H9 (cell line): ENCODE data around the gene DIAPH3. TPM values are rescaled to one million over a fixed set of nuclear protein-coding genes. Genes with fewer than 3 reads are reported as not detected.

Source experiments
- DNase-seq: peaks from one replicate; pipeline ENCODE4 v3.0.0-alpha.2; 2017
- H2AFZ ChIP-seq: one replicate; pipeline ENCODE4 v1.6.1; 2013; ENCODE audit warnings: mild to moderate bottlenecking, low read length, control low read depth, moderate library complexity
- H2AK5ac ChIP-seq: 2 replicates; pipeline ENCODE4 v1.6.1; 2013; ENCODE audit warnings: low read length, control low read depth, mixed read lengths; ENCODE audit not compliant: insufficient read length
- H2BK120ac ChIP-seq: one replicate; pipeline ENCODE4 v1.6.1; 2013; ENCODE audit warnings: low read depth, mild to moderate bottlenecking, low read length, control low read depth, inconsistent platforms; ENCODE audit not compliant: poor library complexity, severe bottlenecking
- H2BK12ac ChIP-seq: 2 replicates; pipeline ENCODE4 v1.6.1; 2013; ENCODE audit warnings: low read length, control low read depth, mixed read lengths, low read depth; ENCODE audit not compliant: insufficient read length
- H2BK15ac ChIP-seq: 2 replicates; pipeline ENCODE4 v1.6.1; 2013; ENCODE audit warnings: low read depth, low read length, control low read depth
- H2BK20ac ChIP-seq: one replicate; pipeline ENCODE4 v1.6.1; 2013; ENCODE audit warnings: low read depth, mild to moderate bottlenecking, low read length, control low read depth, inconsistent platforms; ENCODE audit not compliant: poor library complexity, severe bottlenecking
- H2BK5ac ChIP-seq: 2 replicates; pipeline ENCODE4 v1.6.1; 2013; ENCODE audit warnings: low read length, control low read depth, mixed read lengths; ENCODE audit not compliant: insufficient read length
- H3K14ac ChIP-seq: 2 replicates; pipeline ENCODE4 v1.6.1; 2013; ENCODE audit warnings: low read length, control low read depth; ENCODE audit not compliant: insufficient read depth
- H3K18ac ChIP-seq: 2 replicates; pipeline ENCODE4 v1.6.1; 2013; ENCODE audit warnings: low read depth, mild to moderate bottlenecking, mixed read lengths, low read length, control low read depth; ENCODE audit not compliant: insufficient read length
- H3K23ac ChIP-seq: 2 replicates; pipeline ENCODE4 v1.6.1; 2013; ENCODE audit warnings: low read length, control low read depth, mixed read lengths, low read depth; ENCODE audit not compliant: insufficient read length
- H3K23me2 ChIP-seq: 2 replicates; pipeline ENCODE4 v1.6.1; 2013; ENCODE audit warnings: low read depth, mild to moderate bottlenecking, mixed read lengths, low read length, control low read depth; ENCODE audit not compliant: insufficient read length, poor library complexity, severe bottlenecking
- H3K27ac ChIP-seq: 2 replicates; pipeline ENCODE4 v1.5.1; 2013; ENCODE audit warnings: low read length, control low read depth, mixed read lengths, low read depth; ENCODE audit not compliant: insufficient read length
- H3K27me3 ChIP-seq: 2 replicates; pipeline ENCODE4 v1.6.1; 2013; ENCODE audit warnings: low read length, control low read depth, inconsistent platforms; ENCODE audit not compliant: insufficient read depth
- H3K4ac ChIP-seq: 2 replicates; pipeline ENCODE4 v1.6.1; 2013; ENCODE audit warnings: low read depth, mild to moderate bottlenecking, control low read depth, inconsistent platforms, low read length, moderate library complexity
- H3K4me1 ChIP-seq: 2 replicates; pipeline ENCODE4 v1.6.1; 2013; ENCODE audit warnings: low read length, control low read depth, inconsistent platforms; ENCODE audit not compliant: insufficient read depth
- H3K4me2 ChIP-seq: 2 replicates; pipeline ENCODE4 v1.6.1; 2013; ENCODE audit warnings: low read length, control low read depth, mixed read lengths; ENCODE audit not compliant: insufficient read length, insufficient read depth
- H3K56ac ChIP-seq: 2 replicates; pipeline ENCODE4 v1.6.1; 2013; ENCODE audit warnings: low read depth, mild to moderate bottlenecking, mixed read lengths, low read length, control low read depth; ENCODE audit not compliant: insufficient read length
- H3K79me1 ChIP-seq: 2 replicates; pipeline ENCODE4 v1.6.1; 2013; ENCODE audit warnings: low read depth, mild to moderate bottlenecking, moderate library complexity, low read length, control low read depth, inconsistent platforms; ENCODE audit not compliant: insufficient read depth, poor library complexity, severe bottlenecking
- H3K79me2 ChIP-seq: 2 replicates; pipeline ENCODE4 v1.6.1; 2013; ENCODE audit warnings: low read length, control low read depth, inconsistent platforms; ENCODE audit not compliant: insufficient read depth
- H3K9ac ChIP-seq: 2 replicates; pipeline ENCODE4 v1.6.1; 2013; ENCODE audit warnings: low read length, control low read depth, mixed read lengths; ENCODE audit not compliant: insufficient read length; ENCODE audit errors: extremely low read depth
- H3K9me3 ChIP-seq: one replicate; pipeline ENCODE4 v1.6.1; 2013; ENCODE audit warnings: low read depth, low read length, inconsistent platforms; ENCODE audit not compliant: control insufficient read depth
- H3T11ph ChIP-seq: one replicate; pipeline ENCODE4 v1.6.1; 2013; ENCODE audit warnings: mild to moderate bottlenecking, low read length, control low read depth, inconsistent platforms
- H4K20me1 ChIP-seq: one replicate; pipeline ENCODE4 v1.6.1; 2013; ENCODE audit not compliant: control insufficient read depth, insufficient read length, insufficient read depth
- H4K5ac ChIP-seq: 2 replicates; pipeline ENCODE4 v1.6.1; 2013; ENCODE audit warnings: low read depth, mild to moderate bottlenecking, mixed read lengths, low read length, control low read depth; ENCODE audit not compliant: insufficient read length
- H4K8ac ChIP-seq: replicated peaks from 2 replicates; pipeline ENCODE4 v1.6.1; 2013; ENCODE audit warnings: low read length, control low read depth, mixed read lengths, low read depth; ENCODE audit not compliant: insufficient read length
- H4K91ac ChIP-seq: 2 replicates; pipeline ENCODE4 v1.6.1; 2013; ENCODE audit warnings: low read depth, mild to moderate bottlenecking, moderate library complexity, mixed read lengths, low read length, control low read depth; ENCODE audit not compliant: insufficient read length
- H3K27ac Mint-ChIP-seq, 3 experiments: 2 replicates in 2 of 3; 3 replicates in 1 of 3; pipeline ENCODE4 v1.8.0; 2020 to 2021; ENCODE audit warnings: mixed read lengths in 3 of 3, mild to moderate bottlenecking in 1 of 3, moderate library complexity in 1 of 3
- H3K27me3 Mint-ChIP-seq: 2 replicates; pipeline ENCODE4 v1.8.0; 2021; ENCODE audit warnings: low read depth, mild to moderate bottlenecking, moderate library complexity, mixed read lengths
- H3K36me3 Mint-ChIP-seq, 3 experiments: 2 replicates in 2 of 3; 3 replicates in 1 of 3; pipeline ENCODE4 v1.8.0; 2020 to 2021; ENCODE audit warnings: low read depth in 3 of 3, mixed read lengths in 3 of 3; ENCODE audit not compliant: insufficient read depth in 1 of 3
- H3K4me1 Mint-ChIP-seq, 2 experiments: 2 replicates each; pipeline ENCODE4 v1.8.0; 2020; ENCODE audit warnings: mixed read lengths in 2 of 2
- H3K4me3 Mint-ChIP-seq, 2 experiments: 2 replicates in 1 of 2; 3 replicates in 1 of 2; pipeline ENCODE4 v1.8.0; 2020 to 2021; ENCODE audit warnings: mild to moderate bottlenecking in 2 of 2, mixed read lengths in 2 of 2, moderate library complexity in 1 of 2
- H3K9me3 Mint-ChIP-seq, 2 experiments: 2 replicates in 1 of 2; 3 replicates in 1 of 2; pipeline ENCODE4 v1.8.0; 2020; ENCODE audit warnings: mild to moderate bottlenecking in 2 of 2, mixed read lengths in 2 of 2, moderate library complexity in 1 of 2
- WGBS: extraction: QIAGEN DNeasy Blood & Tissue Kit; methylation state at CpG from one replicate; pipeline ENCODE4 v1.1.7; 2013; ENCODE audit warnings: missing lambda C conversion rate, low lambda C conversion rate, mixed read lengths; ENCODE audit not compliant: insufficient read length; ENCODE audit errors: extremely low coverage; 5-methylcytosine and 5-hydroxymethylcytosine counted together
- total RNA-seq: library from RNA; stranded (reverse); gene quantifications from 2 replicates; pipeline ENCODE4 v1.2.1, GENCODE V29; 2021
- TF ChIP-seq, protein P1 (sequence below): fragments of 200-600 bp; sonication (generic); conservative IDR thresholded peaks from 3 replicates; pipeline ENCODE4 v1.8.0; 2021; ENCODE audit warnings: antibody characterized with exemption, mild to moderate bottlenecking

Gene DIAPH3
- total RNA-seq, 1 experiment from 2014 or later = 23.1 TPM

DNA sequence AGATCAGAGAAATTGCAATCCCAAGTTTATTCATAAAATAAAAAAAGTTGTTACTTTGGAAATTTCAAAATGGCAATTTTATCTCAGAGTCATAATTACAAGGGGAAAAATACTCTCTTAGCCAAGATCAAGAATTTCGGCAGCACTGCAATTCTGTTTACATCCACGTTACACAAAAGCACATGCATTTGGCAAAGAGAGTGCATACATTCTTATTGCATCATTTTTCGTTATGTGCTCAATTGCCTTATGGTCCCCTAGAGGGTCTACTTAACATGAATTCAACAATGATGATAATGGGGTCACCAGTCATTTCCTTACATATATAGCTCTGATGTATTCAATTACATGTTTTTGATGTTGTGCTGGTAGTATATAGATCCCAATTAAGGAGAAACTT, 498.0 kb downstream of the DIAPH3 start:
- H3K23me2 ChIP-seq = no peaks in the 10 kb centered on the region
- no peak overlapping the region for H3K23ac ChIP-seq
- no peak overlapping the region for H2BK120ac ChIP-seq
- no peaks in the 10 kb centered on the region for H3K79me1 ChIP-seq
- no peak overlapping the region for H3K27ac ChIP-seq
- no peak overlapping the region for H2BK5ac ChIP-seq
- H3K9me3 ChIP-seq = no peaks in the 10 kb centered on the region
- H3K4me2 ChIP-seq = no peak overlapping the region
- H3K27ac Mint-ChIP-seq = no peak overlapping the region; a peak in 1 of 7 replicates
- H3K18ac ChIP-seq = no peak overlapping the region
- H4K20me1 ChIP-seq = no peaks in the 10 kb centered on the region
- no peak overlapping the region for H3K14ac ChIP-seq
- H4K91ac ChIP-seq = no peak overlapping the region
- no peak overlapping the region for H3K4ac ChIP-seq
- H3K36me3 Mint-ChIP-seq = peaks cover 12 to 15% (median 15%) of the 10 kb centered on the region in 3 experiments
- no peak overlapping the region for H3K4me3 Mint-ChIP-seq
- H3K27me3 Mint-ChIP-seq = no peaks in the 10 kb centered on the region
- no peak overlapping the region for H2BK20ac ChIP-seq
- no peaks in the 10 kb centered on the region for H3K27me3 ChIP-seq
- H4K8ac ChIP-seq = no peak overlapping the region
- no peak overlapping the region for H3K9ac ChIP-seq
- no peak overlapping the region for H2AK5ac ChIP-seq
- no peaks in the 10 kb centered on the region for H3K79me2 ChIP-seq
- H4K5ac ChIP-seq = no peak overlapping the region
- no peak overlapping the region for H3T11ph ChIP-seq
- H2BK12ac ChIP-seq = no peak overlapping the region
- WGBS = no CpG with 5 or more reads among the region's 3 CpGs
- DNase-seq = no peak
- TF ChIP-seq, protein P1, sequence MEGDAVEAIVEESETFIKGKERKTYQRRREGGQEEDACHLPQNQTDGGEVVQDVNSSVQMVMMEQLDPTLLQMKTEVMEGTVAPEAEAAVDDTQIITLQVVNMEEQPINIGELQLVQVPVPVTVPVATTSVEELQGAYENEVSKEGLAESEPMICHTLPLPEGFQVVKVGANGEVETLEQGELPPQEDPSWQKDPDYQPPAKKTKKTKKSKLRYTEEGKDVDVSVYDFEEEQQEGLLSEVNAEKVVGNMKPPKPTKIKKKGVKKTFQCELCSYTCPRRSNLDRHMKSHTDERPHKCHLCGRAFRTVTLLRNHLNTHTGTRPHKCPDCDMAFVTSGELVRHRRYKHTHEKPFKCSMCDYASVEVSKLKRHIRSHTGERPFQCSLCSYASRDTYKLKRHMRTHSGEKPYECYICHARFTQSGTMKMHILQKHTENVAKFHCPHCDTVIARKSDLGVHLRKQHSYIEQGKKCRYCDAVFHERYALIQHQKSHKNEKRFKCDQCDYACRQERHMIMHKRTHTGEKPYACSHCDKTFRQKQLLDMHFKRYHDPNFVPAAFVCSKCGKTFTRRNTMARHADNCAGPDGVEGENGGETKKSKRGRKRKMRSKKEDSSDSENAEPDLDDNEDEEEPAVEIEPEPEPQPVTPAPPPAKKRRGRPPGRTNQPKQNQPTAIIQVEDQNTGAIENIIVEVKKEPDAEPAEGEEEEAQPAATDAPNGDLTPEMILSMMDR = no peak
- H3K56ac ChIP-seq = no peak overlapping the region
- no peak overlapping the region for H2AFZ ChIP-seq
- H2BK15ac ChIP-seq = no peak overlapping the region
- H3K4me1 ChIP-seq = no peaks in the 10 kb centered on the region; the same call in 1 of the 2 replicates
- H3K9me3 Mint-ChIP-seq = peaks cover 5 to 6% of the 10 kb centered on the region in 2 experiments; a peak in 3 of 5 replicates
- H3K4me1 Mint-ChIP-seq = peaks cover 20 to 21% of the 10 kb centered on the region in 2 experiments
